Neuronal stem cell (in vitro differentiated cells): ENCODE results near the gene ASCL2.
A peak's percentile ranks its signal among the peaks of the same experiment; 100 is the strongest.

Experiments used
- DNase-seq: peaks from one replicate; pipeline ENCODE4 v3.0.0-alpha.2; 2013; ENCODE audit warnings: low spot score
- H2AFZ ChIP-seq: one replicate; pipeline ENCODE4 v1.6.1; 2013; ENCODE audit warnings: mild to moderate bottlenecking, low read length, inconsistent platforms
- H2AK5ac ChIP-seq: 2 replicates; pipeline ENCODE4 v1.6.1; 2013; ENCODE audit warnings: low read depth, mild to moderate bottlenecking, inconsistent platforms, low read length, moderate library complexity, mixed read lengths
- H2BK120ac ChIP-seq: 2 replicates; pipeline ENCODE4 v1.6.1; 2013; ENCODE audit warnings: low read depth, mild to moderate bottlenecking, inconsistent platforms, low read length, moderate library complexity, mixed read lengths
- H2BK12ac ChIP-seq: one replicate; pipeline ENCODE4 v1.6.1; 2013; ENCODE audit warnings: low read length, inconsistent platforms
- H2BK15ac ChIP-seq: 2 replicates; pipeline ENCODE4 v1.6.1; 2013; ENCODE audit warnings: mild to moderate bottlenecking, low read length, inconsistent platforms, mixed read lengths
- H2BK5ac ChIP-seq: one replicate; pipeline ENCODE4 v1.6.1; 2013; ENCODE audit warnings: inconsistent platforms, mild to moderate bottlenecking, low read length, moderate library complexity
- H3K14ac ChIP-seq: one replicate; pipeline ENCODE4 v1.6.1; 2013; ENCODE audit warnings: low read length, inconsistent platforms
- H3K18ac ChIP-seq: 2 replicates; pipeline ENCODE4 v1.6.1; 2013; ENCODE audit warnings: low read length, inconsistent platforms
- H3K23ac ChIP-seq: 2 replicates; pipeline ENCODE4 v1.6.1; 2013; ENCODE audit warnings: low read depth, mild to moderate bottlenecking, mixed read lengths, low read length, inconsistent platforms; ENCODE audit not compliant: poor library complexity
- H3K27ac ChIP-seq: replicated peaks from 3 replicates; pipeline ENCODE4 v1.5.1; 2013; ENCODE audit warnings: low read length, inconsistent platforms
- H3K27me3 ChIP-seq, 3 experiments: 2 replicates each; pipeline ENCODE4 v1.6.1; 2013; ENCODE audit warnings: low read length in 3 of 3, mild to moderate bottlenecking in 2 of 3, inconsistent platforms in 1 of 3, low read depth in 1 of 3, mixed read lengths in 1 of 3, moderate library complexity in 1 of 3; ENCODE audit not compliant: control insufficient read depth in 3 of 3, insufficient read depth in 3 of 3
- H3K36me3 ChIP-seq, 2 donors: replicated peaks in 1 of 2; 2 replicates each; pipeline ENCODE4 v1.6.1; 2013; ENCODE audit warnings: low read length in 2 of 2; ENCODE audit not compliant: control insufficient read depth in 2 of 2, insufficient read depth in 2 of 2
- H3K4ac ChIP-seq: 2 replicates; pipeline ENCODE4 v1.6.1; 2013; ENCODE audit warnings: inconsistent platforms, mild to moderate bottlenecking, low read length, moderate library complexity
- H3K4me1 ChIP-seq, 2 donors: 1 replicate in 1 of 2; 2 replicates in 1 of 2; pipeline ENCODE4 v1.6.1; 2013; ENCODE audit warnings: low read length in 2 of 2, low read depth in 1 of 2; ENCODE audit not compliant: control insufficient read depth in 2 of 2, insufficient read depth in 1 of 2
- H3K4me2 ChIP-seq: one replicate; pipeline ENCODE4 v1.6.1; 2013; ENCODE audit warnings: mild to moderate bottlenecking, low read length, inconsistent platforms; ENCODE audit not compliant: insufficient read depth, poor library complexity, severe bottlenecking
- H3K4me3 ChIP-seq, 2 donors: 2 replicates each; pipeline ENCODE4 v1.5.1; 2013; ENCODE audit warnings: low read length in 2 of 2, mild to moderate bottlenecking in 2 of 2, inconsistent platforms in 1 of 2, moderate library complexity in 1 of 2
- H3K79me1 ChIP-seq: one replicate; pipeline ENCODE4 v1.6.1; 2013; ENCODE audit warnings: low read depth, mild to moderate bottlenecking, inconsistent platforms, low read length, moderate library complexity
- H3K9ac ChIP-seq: one replicate; pipeline ENCODE4 v1.6.1; 2013; ENCODE audit warnings: mild to moderate bottlenecking, low read depth, low read length, inconsistent platforms; ENCODE audit not compliant: poor library complexity
- H3K9me3 ChIP-seq, 2 donors: replicated peaks in 1 of 2; 2 replicates each; pipeline versions ENCODE3 to v1.6.1; 2013; ENCODE audit warnings: low read length in 2 of 2, mild to moderate bottlenecking in 2 of 2, inconsistent platforms in 1 of 2, low read depth in 1 of 2, mixed read lengths in 1 of 2, moderate library complexity in 1 of 2; ENCODE audit not compliant: control insufficient read depth in 2 of 2, insufficient read depth in 1 of 2
- H4K8ac ChIP-seq: one replicate; pipeline ENCODE4 v1.6.1; 2013; ENCODE audit warnings: low read depth, mild to moderate bottlenecking, inconsistent platforms, low read length, moderate library complexity
- H4K91ac ChIP-seq: one replicate; pipeline ENCODE4 v1.6.1; 2013; ENCODE audit warnings: low read length, low read depth, mild to moderate bottlenecking, inconsistent platforms; ENCODE audit not compliant: poor library complexity
- whole genome bisulfite sequencing, 2 donors: extraction: QIAGEN DNeasy Blood & Tissue Kit; methylation state at CpG; one replicate each; pipeline ENCODE4 v1.1.7; 2013; ENCODE audit warnings: missing lambda C conversion rate in 2 of 2, mixed read lengths in 1 of 2; ENCODE audit not compliant: insufficient read length in 2 of 2, insufficient replicate concordance in 1 of 2; ENCODE audit errors: extremely low coverage in 2 of 2; 5-methylcytosine and 5-hydroxymethylcytosine counted together

ASCL2 gene

DNA sequence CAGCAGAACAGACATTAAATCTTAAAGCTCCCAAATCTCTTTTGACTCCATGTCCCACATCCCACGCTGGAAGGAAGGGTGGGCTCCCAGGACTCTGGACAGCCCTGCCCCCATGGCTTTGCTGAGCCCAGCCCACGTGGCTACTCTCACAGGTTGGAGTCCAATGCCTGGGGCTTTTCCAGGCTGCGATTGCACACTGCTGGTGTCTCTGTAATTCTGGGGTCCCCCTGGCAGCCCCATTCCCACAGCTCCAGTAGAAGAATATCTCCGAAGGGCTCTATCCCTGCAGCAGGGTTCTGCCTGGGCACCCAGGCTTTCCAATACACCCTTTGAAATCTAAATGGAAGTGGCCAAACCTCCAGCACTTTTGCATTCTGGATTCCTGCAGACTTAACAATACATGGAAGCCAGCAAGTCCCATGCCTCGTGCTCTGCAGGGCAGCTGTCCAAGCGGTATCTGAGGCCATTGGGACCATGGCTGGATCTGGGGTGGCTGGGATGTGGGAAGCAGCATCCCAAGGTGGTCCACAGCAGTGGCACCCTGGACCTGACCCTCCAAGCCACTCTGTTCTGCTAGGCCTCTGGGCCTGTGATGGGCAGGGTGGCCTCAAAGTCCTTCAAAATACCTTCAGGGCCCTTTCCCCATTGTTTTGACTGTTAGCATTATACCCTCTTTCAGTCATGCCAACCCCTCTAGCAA lies 50.9 kb downstream of the ASCL2 start:
- peaks cover 0 to 2% (median 0%) of the 10 kb centered on the region in 3 experiments for H3K27me3 ChIP-seq
- no peak for DNase-seq

More for the DNA sequence above, 50.9 kb downstream of the ASCL2 start:
- Histone ChIP-seq H3K23ac (no peak overlapping the region), H3K4me3 (no peak overlapping the region), H3K79me1 (no peaks in the 10 kb centered on the region), H2AFZ (no peak overlapping the region), H3K27ac (no peak overlapping the region), H2BK15ac (peak overlapping the region; percentile 84), H3K4me1 (peaks cover under 1 to 4% of the 10 kb centered on the region in 2 donors), H3K18ac (peak overlapping the region; percentile 84), H3K4ac (no peak overlapping the region), H2AK5ac (peak overlapping the region; percentile 26), H2BK5ac (no peak overlapping the region), H2BK12ac (no peak overlapping the region), H3K9ac (no peak overlapping the region), H4K8ac (no peak overlapping the region), H3K36me3 (no peaks in the 10 kb centered on the region), H3K4me2 (no peak overlapping the region), H3K9me3 (peaks cover 0 to 13% of the 10 kb centered on the region in 2 donors), H3K14ac (peak overlapping the region; percentile 85), H2BK120ac (no peak overlapping the region), H4K91ac (no peak overlapping the region)
- no CpG with 5 or more reads among the region's 6 CpGs for WGBS, 2 donors
